PFSK-1 (cell line): ENCODE measurements around the gene MRPL41.

Experiments
- FOXP2 ChIP-seq: optimal IDR thresholded peaks from 2 replicates; pipeline ENCODE3; 2011; ENCODE audit warnings: borderline replicate concordance, control low read depth, inconsistent platforms; ENCODE audit not compliant: insufficient read depth; ENCODE audit errors: extremely low read length, extremely low read depth
- POLR2AphosphoS5 ChIP-seq: IDR thresholded peaks from 2 replicates; pipeline ENCODE4 v1.6.1; 2012; ENCODE audit warnings: low read depth, mild to moderate bottlenecking, control low read depth, low read length, moderate library complexity
- SIN3A ChIP-seq: IDR thresholded peaks from 2 replicates; pipeline ENCODE4 v1.6.1; 2012; ENCODE audit warnings: mild to moderate bottlenecking, low read length, moderate library complexity, borderline replicate concordance; ENCODE audit not compliant: insufficient read depth
- TAF1 ChIP-seq: IDR thresholded peaks from 2 replicates; pipeline ENCODE4 v1.6.1; 2012; ENCODE audit warnings: low read length, control low read depth, borderline replicate concordance; ENCODE audit not compliant: insufficient read depth
- TF ChIP-seq, protein P1 (sequence below), 2 experiments: IDR thresholded peaks; 2 replicates each; pipeline versions ENCODE4 v1.6.1 to v1.8.0; 2011 to 2012; ENCODE audit warnings: low read depth in 2 of 2, low read length in 2 of 2, control low read depth in 1 of 2, inconsistent platforms in 1 of 2, mild to moderate bottlenecking in 1 of 2, moderate library complexity in 1 of 2; ENCODE audit not compliant: insufficient read depth in 1 of 2

The MRPL41 gene

DNA sequence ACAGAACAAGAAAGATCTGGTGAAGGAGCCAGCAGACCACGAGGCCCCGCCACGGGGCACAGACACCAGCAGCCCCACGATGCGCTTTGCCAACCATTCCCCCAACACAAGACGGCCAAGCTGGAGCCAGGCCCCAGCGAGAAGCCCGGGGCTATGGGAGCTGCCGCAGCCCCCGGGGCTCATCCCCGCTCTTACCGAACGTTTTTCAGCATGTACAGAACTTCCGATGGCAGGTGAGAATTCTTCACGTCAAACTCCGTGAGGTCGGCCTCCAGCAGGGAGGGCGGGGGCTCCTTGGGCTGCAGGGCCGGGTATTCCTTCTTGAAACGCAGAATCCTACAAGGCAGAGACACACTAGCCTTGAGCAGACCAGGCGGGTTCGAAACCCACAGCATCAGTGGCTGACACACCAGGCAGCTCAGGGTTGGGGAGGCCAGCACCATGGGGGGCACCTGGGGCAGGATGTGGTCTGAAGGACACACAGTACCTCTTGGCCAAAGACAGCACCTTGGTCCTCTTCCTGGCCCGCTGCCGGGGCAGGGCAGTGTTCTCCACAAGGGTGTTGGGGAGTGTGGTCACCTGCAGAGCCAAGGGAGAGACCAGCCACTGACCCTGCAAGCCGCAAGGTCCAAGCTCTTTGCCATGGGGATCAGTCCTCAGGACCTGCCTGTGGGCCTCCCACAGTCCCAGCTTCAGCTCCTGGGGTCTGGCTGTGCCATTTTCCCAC is 8.3 kb upstream of the MRPL41 start:
- TF ChIP-seq FOXP2 = no peak
- TF ChIP-seq POLR2AphosphoS5 = no peak
- TF ChIP-seq, protein P1, sequence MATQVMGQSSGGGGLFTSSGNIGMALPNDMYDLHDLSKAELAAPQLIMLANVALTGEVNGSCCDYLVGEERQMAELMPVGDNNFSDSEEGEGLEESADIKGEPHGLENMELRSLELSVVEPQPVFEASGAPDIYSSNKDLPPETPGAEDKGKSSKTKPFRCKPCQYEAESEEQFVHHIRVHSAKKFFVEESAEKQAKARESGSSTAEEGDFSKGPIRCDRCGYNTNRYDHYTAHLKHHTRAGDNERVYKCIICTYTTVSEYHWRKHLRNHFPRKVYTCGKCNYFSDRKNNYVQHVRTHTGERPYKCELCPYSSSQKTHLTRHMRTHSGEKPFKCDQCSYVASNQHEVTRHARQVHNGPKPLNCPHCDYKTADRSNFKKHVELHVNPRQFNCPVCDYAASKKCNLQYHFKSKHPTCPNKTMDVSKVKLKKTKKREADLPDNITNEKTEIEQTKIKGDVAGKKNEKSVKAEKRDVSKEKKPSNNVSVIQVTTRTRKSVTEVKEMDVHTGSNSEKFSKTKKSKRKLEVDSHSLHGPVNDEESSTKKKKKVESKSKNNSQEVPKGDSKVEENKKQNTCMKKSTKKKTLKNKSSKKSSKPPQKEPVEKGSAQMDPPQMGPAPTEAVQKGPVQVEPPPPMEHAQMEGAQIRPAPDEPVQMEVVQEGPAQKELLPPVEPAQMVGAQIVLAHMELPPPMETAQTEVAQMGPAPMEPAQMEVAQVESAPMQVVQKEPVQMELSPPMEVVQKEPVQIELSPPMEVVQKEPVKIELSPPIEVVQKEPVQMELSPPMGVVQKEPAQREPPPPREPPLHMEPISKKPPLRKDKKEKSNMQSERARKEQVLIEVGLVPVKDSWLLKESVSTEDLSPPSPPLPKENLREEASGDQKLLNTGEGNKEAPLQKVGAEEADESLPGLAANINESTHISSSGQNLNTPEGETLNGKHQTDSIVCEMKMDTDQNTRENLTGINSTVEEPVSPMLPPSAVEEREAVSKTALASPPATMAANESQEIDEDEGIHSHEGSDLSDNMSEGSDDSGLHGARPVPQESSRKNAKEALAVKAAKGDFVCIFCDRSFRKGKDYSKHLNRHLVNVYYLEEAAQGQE (IDR thresholded peaks at IDR 0.05; ENCODE audit: insufficient read depth in 1 of 2, low read depth in 2 of 2, low read length in 2 of 2) = no peak
- TF ChIP-seq TAF1 = no peak
- no peak for TF ChIP-seq SIN3A

DNA sequence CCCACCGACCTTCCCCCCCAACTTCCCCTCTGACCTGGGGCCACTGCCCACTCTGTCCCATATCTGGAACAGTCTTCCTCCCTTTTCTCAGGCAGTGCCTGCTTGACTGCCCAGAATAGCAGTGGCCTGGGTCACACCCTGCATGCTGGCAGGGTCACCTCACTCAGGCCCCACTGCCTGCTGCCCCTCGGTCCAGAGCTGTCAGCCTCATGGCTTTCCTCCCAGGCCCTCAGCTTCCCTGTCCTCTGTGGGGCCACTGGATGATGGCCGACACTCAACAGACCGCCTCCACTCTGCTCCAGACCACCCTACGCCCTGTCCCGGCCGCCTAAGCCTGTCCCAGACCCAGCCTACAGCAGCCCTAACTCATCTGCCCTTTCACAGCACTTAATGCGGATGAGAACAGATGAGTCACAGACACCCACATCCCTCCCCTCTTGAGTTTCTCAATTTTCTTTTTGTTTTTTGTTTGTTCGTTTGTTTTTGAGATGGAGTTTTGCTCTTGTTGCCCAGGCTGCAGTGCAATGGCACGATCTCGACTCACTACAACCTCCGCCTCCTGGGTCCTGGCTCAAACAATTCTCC is 7.4 kb upstream of the MRPL41 start:
- TF ChIP-seq POLR2AphosphoS5 (no peak), FOXP2 (no peak), SIN3A (no peak), TAF1 (no peak)
- TF ChIP-seq, protein P1 (IDR thresholded peaks at IDR 0.05; ENCODE audit: insufficient read depth in 1 of 2, low read depth in 2 of 2, low read length in 2 of 2) = no peak

DNA sequence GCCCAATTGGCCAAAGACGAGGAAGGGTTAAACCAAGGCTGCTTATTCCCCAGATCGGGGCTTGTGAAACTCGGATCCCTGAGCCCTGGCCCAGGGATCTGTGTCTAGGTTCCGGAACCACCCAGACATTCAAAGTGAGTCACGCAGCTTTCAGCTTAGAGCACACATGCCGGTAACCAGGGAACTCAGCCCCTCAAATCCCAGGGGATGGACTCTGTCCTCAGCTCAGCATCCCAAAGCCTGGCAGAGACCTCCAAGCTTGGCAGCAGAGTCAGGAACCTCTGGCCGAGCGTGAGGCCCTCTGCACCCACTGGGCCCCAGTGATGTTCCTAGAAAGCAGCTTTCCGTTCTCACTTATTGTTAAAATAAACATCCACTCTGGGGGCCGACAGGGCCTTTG is 6.6 kb upstream of the MRPL41 start:
- TF ChIP-seq FOXP2 = no peak
- TF ChIP-seq, protein P1 (IDR thresholded peaks at IDR 0.05; ENCODE audit: insufficient read depth in 1 of 2, low read depth in 2 of 2, low read length in 2 of 2) = no peak
- no peak for TF ChIP-seq TAF1
- no peak for TF ChIP-seq POLR2AphosphoS5
- TF ChIP-seq SIN3A = no peak

DNA sequence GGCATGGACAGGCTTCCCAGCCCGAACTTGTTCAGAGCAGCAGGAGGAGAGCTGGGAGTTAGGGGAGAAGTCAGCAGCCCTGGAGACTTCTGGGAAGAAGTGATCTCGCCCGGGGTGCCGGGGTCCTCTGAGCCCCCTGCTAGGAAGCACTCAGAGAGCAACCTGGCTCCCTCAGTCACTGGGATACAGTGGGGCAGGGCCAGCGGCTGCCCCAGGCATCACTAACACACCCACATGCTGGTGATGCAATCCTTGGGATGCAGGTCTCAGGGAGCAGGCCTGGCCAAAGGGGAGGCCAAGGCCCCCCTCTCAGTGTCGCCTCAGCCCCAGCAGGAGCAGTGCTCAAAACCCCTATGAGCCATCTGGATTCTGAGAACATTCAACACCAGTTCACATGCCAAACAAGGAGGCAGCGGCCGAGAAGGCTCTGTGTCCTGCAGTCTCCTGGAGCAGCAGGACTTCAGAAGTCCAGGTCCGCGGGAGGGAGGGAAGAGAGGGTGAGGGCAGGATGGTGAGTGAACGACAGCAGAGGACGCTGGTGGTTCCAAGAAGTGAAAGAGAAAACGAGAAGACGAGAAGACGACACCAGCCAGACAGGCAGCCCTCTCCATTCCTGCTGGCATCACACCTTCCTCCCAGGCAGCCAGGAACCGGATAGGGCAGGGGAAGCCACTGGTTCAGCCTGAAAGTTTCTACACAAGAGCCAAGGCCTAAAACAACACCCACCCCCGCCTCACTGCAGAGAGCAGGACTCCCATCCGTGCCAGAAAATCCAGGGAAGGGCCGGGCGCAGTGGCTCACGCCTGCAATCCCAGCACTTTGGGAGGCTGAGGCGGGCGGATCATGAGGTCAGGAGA is 3.8 kb upstream of the MRPL41 start:
- no peak for TF ChIP-seq SIN3A
- no peak for TF ChIP-seq TAF1
- no peak for TF ChIP-seq FOXP2
- TF ChIP-seq, protein P1 (IDR thresholded peaks at IDR 0.05; ENCODE audit: insufficient read depth in 1 of 2, low read depth in 2 of 2, low read length in 2 of 2) = no peak
- TF ChIP-seq POLR2AphosphoS5 = no peak
